ENCODE results near the gene SCAND1.
"Not testable (repeated sequence)": the region's sequence is repeated elsewhere in the genome, so short reads cannot be mapped to it uniquely, and the experiment has no call there.

The SCAND1 gene

DNA sequence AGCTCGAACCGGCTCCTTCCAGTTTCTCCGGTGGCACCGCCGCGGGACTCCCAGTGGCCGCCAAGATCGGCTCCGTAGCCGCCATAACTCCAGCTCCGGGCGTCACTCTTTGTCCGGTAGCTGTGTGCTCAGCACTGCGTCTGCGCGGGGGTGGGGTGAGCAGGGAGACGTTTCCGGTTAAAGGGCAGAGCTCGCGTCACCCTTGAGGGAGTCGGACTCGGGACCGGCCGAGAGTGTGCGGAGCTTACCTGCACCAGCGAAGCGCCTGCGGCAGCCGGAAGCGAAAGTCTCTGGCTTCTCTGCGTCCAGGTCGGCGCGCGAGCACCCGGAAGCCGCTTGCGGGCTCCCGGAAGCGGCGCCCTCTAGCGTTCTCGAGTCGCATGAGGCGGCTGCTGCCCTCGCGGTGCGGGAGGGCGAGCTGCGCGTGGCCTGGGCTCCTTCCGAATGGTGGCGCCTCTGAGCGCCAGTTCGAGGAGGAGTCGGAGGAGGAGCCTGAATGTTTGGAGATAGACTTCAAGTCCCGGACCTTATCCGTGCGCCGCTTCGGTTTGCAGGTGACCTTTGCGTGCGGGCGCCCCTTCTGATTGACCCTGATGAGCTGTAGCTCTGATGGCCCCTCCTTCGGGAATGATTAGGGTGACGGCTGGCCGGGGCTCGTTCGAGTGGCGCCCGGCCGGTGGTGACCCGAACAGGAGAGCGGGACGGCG is at the start of gene SCAND1:
Gene SCAND1 (minus strand): TSS at position 303 of the 707 bp plus-strand sequence. CDS start 218 bp downstream, at position 85.
- DNase-seq (ENCODE audit: low read depth in 3 of 3, low spot score in 1 of 3), result peak; percentile 89 to 95 (median 94)

DNA sequence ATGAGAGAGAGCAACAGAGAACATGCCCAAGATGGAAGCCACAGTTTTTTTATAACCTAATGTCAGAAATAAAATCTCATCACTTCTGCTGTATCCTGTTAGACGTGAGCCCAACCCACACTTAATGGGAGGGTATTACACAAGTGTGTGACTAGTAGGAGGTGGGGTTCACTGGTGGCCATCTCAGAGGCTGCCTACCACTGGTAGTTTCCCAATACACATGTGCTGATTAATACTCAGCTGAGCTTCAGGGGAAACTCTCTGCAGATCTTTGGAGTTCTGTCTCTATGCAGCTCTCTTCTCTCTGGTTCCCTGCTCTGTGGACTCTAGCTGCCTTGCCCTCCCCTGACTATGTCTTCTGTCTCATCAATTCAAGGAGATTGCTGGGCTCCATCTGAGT is 49.7 kb upstream of the SCAND1 start:
- DNase-seq (ENCODE audit: low read depth in 3 of 3, low spot score in 1 of 3), result no peak

DNA sequence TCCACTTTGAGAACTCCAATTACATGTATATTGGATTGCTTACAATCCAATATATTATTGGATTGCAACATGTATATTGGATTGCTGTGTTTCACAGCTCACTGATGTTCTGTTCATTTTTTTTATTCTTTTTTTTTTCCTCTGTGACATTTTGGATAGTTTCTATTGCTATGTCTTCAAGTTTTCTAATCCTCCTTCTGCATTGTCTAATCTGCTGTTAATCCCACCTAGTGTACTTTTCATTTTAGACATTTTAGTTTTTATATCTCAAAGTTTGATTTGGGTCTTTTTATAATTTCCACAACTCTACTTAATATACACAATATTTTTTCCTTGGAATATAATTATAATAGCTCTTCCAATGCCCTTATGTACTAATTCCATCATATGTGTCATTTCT is 48.6 kb upstream of the SCAND1 start:
- no peak for DNase-seq (ENCODE audit: low read depth in 3 of 3, low spot score in 1 of 3)

DNA sequence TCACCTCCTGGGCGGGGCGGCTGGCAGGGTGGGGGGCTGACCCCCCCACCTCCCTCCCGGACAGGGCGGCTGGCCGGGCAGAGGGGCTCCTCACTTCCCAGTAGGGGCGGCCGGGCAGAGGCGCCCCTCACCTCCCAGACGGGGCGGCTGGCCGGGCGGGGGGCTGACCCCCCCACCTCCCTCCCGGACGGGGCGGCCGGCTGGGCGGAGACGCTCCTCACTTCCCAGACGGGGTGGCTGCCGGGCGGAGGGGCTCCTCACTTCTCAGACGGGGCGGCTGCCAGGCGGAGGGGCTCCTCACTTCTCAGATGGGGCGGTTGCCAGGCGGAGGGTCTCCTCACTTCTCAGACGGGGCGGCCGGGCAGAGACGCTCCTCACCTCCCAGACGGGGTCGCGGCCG is 47.0 kb upstream of the SCAND1 start:
- DNase-seq (ENCODE audit: low read depth in 3 of 3, low spot score in 1 of 3), result not testable (repeated sequence)

DNA sequence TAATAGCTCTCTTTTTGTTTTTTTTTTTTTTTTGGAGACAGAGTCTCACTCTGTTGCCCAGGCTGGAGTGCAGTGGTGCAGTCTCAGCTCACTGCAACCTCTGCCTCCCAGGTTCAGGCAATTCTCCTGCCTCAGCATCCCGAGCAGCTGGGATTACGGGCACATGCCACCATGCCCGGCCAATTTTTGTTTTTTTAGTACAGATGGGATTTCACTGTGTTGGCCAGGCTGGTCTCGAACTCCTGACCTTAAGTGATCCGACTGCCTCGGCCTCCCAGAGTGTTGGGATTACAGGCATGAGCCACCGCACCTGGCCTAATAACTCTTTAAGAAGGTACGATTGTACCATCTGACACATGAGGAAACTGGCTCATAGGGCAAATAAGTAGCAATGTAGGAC is 42.2 kb upstream of the SCAND1 start:
- DNase-seq (ENCODE audit: low read depth in 3 of 3, low spot score in 1 of 3), result not testable (repeated sequence)

DNA sequence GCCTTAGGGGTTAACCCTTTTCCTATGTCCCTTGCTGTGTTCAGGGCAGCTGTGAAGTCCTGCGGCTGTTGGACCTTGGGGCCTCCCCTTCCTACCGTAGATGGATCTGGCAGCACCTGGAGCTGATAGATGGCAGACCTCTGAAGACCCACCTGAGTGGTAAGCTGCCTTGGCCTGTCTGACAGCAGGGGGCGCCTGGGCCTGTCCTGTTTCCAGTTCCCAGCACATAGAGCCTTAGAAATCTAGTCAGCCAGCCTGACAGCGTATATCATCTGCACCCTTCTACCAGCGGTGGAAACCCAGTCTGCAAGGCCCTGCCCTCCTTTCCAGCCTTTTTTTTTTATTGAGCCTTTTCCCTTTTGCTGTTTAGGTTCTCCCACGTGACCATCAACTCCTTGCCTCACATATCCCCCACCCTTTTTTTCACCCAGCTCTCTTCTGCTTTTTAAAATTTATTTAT is 40.7 kb upstream of the SCAND1 start:
- peak; percentile 59 to 74 (median 66) for DNase-seq (ENCODE audit: low read depth in 3 of 3, low spot score in 1 of 3)

DNA sequence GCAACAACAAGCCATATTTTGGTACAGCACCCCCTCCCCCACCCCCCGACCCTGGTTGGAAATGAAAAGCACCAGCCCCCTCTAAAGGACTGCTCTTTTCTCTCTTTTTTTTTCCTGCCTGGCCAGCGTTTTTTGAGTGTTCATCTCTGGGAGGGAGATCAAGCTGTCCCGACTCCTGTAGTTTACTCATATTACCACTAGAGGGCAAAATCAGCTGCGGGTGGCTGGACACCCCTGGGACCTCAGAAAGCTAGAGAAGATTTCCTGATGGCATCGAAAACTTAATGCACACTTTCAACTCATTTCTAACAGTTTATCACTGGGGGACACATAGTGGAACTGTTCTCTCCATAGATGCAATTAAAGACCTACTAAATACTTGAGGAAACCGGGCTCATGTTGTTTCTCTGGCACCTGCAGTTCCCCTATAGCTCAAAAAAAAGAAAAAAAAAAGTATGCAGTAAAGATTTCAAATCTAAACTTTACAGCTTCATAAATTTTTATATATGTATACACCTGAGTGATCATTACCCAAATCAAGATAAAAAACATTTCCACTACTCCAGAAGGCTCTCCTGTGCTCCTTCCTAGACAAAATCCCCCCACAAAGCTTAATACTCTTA is 38.5 kb upstream of the SCAND1 start:
- DNase-seq (ENCODE audit: low read depth in 3 of 3, low spot score in 1 of 3), result peak in 2 of 3 donors; percentile 3 to 5

DNA sequence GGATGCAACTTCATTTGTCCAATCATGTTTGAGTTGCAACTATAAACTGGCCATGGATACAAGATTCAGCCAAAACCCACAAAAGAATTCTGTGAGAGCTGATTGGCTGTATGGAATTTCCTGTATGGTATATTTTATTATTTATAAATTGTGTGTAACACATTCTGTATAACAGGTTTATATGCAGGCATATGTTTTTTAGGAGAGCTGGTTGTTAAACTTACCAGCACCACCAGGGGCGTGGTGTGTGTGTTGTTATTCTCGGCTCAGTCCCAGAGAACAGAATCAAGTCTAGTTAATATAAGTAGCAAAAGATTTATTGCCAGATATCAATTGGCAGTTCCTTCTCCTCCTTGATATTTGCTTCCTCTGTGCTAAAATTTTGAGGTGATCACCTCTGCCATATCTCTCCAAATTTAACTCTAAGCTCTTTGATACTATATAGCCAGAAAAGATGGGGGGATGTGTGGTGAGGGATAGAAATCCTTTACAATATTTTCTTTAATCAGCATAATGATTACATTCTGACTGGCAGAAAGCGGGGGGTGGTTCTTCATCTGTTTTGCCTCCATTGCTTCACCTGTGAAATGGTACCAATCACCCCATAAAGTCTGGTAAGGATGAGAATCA is 37.0 kb upstream of the SCAND1 start:
- no peak for DNase-seq (ENCODE audit: low read depth in 3 of 3, low spot score in 1 of 3)

DNA sequence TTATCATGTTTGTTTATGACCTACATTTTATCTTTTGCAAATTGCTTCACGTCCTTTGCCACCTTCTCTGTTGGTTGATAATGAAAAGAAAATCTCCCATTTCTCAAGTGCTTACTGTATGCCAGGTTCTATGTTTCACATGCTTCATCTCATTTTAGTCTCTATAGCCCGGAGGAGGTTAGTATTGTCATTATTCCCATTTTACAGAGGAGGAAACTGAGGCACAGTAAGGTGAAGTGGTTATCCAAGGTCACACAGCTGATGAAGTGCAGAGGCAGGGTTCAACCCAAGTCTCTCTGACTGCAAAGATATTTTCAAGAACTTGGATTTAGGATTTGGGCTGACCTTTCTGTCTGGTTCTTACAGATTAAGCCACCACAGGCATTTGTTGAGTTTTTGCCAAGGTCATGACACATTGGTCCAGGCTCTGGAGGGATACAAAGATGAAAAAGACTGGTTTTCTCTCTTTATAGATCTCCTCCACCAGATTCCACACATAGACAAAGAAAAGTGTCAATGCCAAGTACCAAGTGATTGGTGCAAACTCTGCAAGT is 34.7 kb upstream of the SCAND1 start:
- no peak for DNase-seq (ENCODE audit: low read depth in 3 of 3, low spot score in 1 of 3)

DNA sequence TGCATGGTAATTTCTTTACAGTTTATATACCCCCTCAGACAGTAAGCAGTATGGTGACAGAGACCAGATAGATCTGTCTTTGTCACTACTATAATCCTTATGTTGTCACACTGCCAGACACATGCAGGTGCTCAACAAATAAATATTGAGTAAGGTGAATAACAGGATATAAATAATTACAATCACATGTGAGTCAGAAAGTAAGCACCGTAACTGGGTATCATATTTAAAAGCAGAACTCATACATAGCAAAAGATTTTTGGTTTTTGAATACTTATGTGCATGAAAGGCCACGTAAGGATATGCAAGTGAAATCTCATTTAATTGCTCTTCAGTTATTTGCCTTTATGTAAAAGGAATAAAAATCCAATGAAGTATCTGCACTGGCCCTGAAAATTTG is 31.5 kb upstream of the SCAND1 start:
- no peak for DNase-seq (ENCODE audit: low read depth in 3 of 3, low spot score in 1 of 3)

DNA sequence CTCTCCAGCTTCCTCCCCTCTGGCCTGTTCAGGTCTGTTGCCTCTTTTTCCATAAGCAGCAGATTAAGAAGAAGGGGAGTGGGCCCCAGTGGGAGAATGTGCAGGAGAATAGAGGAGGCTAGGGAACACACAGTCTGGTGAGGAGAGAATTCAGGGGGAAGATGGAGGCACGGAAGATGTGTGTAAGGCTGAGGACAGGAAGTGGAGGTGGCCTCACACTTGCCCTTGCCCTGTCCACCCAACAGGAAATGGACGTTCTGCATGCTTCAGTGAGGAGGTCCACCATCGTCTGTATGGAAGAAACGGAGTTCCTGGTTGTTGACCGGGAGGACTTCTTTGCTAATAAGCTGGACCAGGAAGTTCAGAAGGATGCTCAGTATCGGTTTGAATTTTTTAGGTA is 30.1 kb upstream of the SCAND1 start:
- no peak for DNase-seq (ENCODE audit: low read depth in 3 of 3, low spot score in 1 of 3)

DNA sequence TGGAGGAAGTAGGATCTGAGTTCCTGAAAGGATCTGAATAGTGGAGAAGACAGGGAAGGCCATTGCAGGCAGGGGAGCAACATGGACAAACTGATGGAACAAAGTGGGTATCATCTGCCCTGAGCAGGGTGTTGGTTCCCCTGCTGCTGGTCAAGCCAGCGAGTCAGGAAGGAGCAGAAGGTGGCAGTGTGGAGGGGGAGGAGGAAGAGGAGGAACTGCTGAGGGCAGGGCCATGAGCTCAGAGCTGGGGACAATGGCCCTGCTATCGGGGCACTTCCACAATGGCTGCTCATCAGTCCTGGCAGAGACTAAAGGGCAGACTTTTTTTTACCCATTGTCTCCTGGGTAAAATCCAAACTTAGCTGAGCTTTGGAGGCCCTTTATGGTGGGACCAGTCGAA is 27.7 kb upstream of the SCAND1 start:
- DNase-seq (ENCODE audit: low read depth in 3 of 3, low spot score in 1 of 3), result no peak

DNA sequence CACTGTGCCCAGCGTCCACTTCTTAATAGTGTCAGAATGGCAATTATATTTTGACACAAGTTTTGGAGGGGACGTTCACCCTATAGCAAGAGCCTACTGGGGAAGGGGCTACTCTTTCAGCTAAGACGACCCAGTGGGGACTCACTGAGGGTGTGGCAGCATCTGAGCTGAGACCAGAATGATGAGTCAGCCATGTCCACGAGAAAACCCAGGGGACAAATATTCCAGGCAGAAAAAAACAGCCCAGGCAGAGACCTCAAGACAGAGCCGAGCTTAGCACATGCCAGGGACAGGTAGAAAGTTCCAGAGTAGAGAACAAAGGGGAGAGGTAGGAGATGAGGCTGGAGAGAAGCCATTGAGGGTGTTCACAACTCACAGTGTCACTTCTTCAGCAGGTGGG is 25.2 kb upstream of the SCAND1 start:
- DNase-seq (ENCODE audit: low read depth in 3 of 3, low spot score in 1 of 3), result no peak

DNA sequence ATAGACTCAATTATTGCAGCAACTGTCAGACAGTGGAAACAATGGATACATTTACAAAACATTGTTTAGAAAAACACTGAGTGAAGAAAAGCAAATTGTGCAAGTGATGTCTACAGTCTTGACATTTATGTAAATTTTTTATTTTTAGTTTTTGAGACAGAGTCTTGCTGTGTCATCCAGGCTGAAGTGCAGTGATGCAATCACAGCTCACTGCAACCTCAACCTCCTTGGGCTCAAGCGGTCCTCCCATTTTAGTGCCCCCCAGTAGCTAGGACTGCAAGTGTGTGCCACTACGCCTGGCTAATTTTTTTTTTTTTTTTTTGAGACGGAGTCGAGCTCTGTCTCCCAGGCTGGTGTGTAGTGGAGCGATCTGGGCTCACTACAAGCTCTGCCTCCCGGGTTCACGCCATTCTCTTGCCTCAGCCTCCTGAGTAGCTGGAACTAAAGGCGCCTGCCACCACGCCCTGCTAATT is 23.8 kb upstream of the SCAND1 start:
- DNase-seq (ENCODE audit: low read depth in 3 of 3, low spot score in 1 of 3), result no peak

DNA sequence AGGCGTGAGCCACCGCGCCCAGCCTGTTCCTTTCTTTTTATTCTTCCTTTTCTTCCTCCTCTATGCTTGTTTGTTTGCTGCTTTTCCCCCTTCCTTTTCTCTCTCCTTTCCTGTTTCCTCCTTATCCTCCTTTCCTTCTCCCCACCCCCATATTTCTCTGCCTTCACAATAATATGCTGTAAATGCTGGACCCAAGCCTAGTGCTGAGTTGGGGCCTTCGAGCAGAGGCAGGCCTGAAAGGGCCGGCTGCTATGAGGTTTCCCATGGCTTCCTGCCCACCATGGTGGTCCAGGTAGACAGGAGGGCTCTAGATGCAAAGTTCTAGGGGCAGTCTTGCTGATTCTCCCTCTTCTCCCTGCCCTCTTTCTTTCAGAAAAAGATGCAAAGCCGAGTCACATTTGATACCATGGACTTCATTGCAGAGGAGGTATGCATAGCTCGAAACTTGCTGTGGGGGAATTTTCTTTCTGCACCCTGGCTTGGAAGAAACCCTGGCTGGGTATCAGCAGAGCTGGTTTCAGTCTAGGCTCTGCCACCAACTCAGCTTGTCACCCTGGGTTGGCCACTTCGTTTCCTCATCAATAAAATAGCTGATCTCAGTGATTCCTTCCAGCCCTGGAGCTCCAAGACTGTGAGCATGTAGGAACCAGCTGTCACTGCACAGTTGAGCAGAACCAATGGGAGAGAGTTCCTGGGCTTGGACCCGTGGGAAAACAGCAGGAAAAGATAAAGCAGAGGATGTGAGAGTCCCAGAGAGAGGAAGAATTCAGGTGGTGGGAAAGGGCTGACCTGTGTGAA is 21.5 kb upstream of the SCAND1 start:
- DNase-seq (ENCODE audit: low read depth in 3 of 3, low spot score in 1 of 3), result no peak

DNA sequence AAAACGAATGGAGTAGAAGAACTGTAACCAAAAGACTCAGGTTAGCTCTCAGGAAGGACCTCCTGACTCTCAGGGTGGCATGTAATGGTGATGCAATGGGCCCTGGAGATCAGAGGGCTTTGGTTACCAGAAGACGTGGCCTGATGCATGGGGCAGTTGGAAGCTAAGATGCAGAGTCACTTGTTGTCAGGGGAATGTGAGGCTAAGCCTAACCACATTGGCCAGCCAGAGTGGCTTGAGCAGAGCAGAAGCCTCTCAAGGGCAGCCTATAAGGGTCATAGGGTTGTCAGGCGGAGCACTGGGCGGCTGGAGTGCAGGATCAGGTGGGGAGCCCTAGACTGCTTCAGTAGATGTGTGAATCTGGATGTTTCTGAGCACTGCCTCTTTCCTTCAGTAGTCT is 20.0 kb upstream of the SCAND1 start:
- DNase-seq (ENCODE audit: low read depth in 3 of 3, low spot score in 1 of 3), result no peak

DNA sequence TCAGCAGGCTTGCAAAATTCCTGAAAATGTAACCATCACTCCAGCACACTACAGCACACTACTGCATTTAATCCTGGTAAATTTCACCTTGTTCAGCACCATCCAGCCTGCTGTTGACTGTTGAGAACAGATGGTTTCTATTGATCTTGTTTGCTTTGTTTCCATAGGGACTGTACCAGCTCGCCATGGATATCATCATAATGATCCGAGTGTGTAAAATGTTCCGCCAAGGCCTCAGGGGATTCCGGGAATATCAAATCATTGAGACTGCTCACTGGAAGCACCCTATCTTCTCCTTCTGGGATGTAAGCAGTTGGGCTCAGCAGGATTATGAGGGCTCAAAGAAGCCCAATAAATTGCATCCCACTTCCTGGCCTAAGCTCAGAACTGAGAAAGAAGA is 18.2 kb upstream of the SCAND1 start:
- DNase-seq (ENCODE audit: low read depth in 3 of 3, low spot score in 1 of 3), result no peak

DNA sequence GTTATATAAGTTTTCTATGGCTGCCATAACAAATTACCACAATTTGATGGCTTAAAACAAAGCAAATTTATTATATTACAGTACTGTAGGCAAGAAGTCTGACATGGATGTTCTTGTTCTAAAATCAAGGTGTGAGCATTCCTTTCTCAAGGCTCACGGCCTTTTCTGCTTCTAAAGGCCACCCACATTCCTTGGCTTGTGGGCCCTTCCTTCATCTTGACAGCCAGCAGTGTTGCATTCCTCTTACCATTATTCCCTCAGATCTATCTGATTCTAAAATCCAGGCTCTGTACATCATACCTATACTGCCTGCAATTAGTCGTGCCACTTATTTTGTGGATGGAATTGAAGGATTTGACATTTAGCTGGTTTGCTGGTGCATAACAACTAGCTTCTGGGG is 17.7 kb upstream of the SCAND1 start:
- DNase-seq (ENCODE audit: low read depth in 3 of 3, low spot score in 1 of 3), result no peak

DNA sequence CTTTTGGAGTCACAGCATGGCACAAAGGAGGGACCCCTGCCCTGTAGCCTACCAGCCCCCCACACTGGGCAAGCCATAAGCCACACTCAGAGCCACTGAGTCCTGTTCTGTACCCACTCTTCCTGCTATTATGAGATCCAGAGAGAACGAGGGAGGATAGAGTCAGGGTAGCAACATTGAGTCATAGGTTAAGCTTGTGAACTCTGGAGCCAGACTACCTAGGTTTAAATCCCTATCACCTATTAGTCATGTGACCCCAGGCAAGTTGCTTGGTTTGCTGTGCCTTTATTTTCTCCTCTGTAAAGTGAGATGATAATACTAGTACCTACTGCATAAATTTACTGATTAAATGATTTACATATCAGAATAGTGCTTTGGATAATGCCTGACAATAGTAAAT is 14.6 kb upstream of the SCAND1 start:
- DNase-seq (ENCODE audit: low read depth in 3 of 3, low spot score in 1 of 3), result no peak

DNA sequence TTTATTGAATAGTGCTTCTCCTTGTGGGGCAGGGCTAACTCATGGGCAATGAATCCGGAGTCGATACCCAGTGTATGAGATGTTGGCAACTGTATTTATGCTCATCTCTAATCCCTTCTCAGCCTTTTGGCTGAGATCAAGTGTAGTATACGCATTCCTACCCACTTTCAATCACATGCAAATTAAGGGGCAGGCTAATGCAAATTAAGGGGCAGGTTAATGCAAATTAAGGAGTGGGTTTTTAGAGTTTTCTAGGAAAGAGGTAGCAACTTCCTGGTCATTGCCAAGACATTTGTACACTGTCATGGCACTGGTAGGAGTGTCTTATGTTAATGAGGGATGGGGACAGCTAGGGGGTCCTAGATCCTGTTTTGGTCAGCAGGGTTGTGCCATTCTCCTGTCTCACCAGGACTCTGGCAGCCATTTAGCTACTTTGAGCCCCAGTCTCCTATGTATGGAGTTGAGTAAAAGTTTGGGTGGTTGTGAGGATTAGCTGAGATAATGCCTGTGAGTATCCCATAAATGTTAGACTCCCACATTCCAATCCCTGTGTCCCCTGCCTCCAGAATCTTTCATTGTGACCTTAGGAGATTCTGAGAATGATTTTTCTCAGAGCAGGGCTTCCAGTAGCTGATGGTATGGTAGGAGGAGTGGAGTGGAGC is 13.8 kb upstream of the SCAND1 start, which contains the start of gene CNBD2:
Gene CNBD2 (plus strand): TSS at position 612 of the 662 bp plus-strand sequence. CDS start 173 bp downstream, outside the sequence.
- no peak for DNase-seq (ENCODE audit: low read depth in 3 of 3, low spot score in 1 of 3)

Measured in stimulated activated CD4-positive, alpha-beta T cell treated with anti-CD3 and anti-CD28 coated beads, TNF-alpha, amount 100 ng/mL, for 1 hour (primary cell).